ENCODE data around the gene ACTN1. TPM values are rescaled to one million over a fixed set of nuclear protein-coding genes. Genes with fewer than 3 reads are reported as not detected.

The ACTN1 gene
- polyA plus RNA-seq, 1 experiment, result 1,184 TPM

DNA sequence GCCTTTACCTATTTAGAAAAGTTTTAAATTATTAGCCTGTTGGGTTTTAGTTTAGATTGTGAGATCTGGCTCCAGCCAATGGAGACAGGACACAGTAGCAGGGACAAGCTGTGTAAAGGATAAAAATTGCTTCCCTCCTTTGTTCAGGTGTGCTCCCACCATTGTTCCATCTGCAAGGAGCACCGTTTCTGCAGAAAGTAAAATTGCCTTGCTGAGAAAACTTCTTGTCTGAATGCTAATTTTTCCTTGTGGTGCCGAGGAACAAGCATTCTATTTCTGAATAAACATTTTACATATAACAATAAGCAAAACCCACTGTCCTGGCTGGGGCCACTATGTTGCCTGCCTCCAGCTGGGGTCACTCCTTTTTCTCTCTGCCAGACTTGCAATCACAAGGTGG is 113.6 kb downstream of the ACTN1 start:
- no peaks in the 10 kb centered on the region for H3K27me3 ChIP-seq (ENCODE audit: control insufficient read depth, insufficient read depth, low read length)
- 0 out of 2 replicates have a peak, but pooled peaks cover under 1% of the 10 kb centered on the region for H3K36me3 ChIP-seq (ENCODE audit: control insufficient read depth, insufficient read depth, low read length)
- DNase-seq (ENCODE audit: low read depth), result no peak
- H3K4me3 ChIP-seq (ENCODE audit: low read depth, low read length), result no peak overlapping the region
- POLR2A ChIA-PET, result interaction anchor here (0.6 kb wide), 1 partner anchor 103 kb away, joined by 6 read pairs; no protein-coding TSS in a partner anchor
- CTCF ChIA-PET, result interaction anchor here (0.6 to 10.7 kb wide), 2 partner anchors 17 to 240 kb away, joined by 3 to 136 read pairs; no protein-coding TSS in a partner anchor
- TF ChIP-seq, protein P1, sequence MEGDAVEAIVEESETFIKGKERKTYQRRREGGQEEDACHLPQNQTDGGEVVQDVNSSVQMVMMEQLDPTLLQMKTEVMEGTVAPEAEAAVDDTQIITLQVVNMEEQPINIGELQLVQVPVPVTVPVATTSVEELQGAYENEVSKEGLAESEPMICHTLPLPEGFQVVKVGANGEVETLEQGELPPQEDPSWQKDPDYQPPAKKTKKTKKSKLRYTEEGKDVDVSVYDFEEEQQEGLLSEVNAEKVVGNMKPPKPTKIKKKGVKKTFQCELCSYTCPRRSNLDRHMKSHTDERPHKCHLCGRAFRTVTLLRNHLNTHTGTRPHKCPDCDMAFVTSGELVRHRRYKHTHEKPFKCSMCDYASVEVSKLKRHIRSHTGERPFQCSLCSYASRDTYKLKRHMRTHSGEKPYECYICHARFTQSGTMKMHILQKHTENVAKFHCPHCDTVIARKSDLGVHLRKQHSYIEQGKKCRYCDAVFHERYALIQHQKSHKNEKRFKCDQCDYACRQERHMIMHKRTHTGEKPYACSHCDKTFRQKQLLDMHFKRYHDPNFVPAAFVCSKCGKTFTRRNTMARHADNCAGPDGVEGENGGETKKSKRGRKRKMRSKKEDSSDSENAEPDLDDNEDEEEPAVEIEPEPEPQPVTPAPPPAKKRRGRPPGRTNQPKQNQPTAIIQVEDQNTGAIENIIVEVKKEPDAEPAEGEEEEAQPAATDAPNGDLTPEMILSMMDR (IDR thresholded peaks at IDR 0.05; ENCODE audit: insufficient read depth, low read depth, low read length), result no peak

DNA sequence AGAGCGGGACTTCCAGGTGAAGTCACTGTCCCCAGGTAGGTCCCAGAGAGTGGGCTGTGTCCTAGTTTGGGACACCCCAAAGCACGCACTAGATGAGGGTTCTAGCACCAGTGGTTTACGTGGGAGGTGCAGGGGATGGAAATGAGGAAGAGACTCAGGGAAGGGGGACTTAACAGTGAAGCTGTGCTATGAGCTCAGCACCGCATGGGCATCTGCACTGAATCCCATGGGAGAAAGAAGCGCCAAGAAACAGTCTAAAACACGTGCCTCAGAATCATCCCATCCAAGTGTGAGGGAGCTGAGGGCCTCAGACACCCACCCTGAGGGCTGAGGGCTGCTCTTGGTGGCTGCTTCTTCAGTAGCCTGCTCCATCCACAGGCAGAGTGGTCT is 114.7 kb downstream of the ACTN1 start:
- CTCF ChIA-PET, result interaction anchor here (0.6 to 10.7 kb wide), 5 partner anchors 9 to 346 kb away, joined by 3 to 136 read pairs (median 3); no protein-coding TSS in a partner anchor

DNA sequence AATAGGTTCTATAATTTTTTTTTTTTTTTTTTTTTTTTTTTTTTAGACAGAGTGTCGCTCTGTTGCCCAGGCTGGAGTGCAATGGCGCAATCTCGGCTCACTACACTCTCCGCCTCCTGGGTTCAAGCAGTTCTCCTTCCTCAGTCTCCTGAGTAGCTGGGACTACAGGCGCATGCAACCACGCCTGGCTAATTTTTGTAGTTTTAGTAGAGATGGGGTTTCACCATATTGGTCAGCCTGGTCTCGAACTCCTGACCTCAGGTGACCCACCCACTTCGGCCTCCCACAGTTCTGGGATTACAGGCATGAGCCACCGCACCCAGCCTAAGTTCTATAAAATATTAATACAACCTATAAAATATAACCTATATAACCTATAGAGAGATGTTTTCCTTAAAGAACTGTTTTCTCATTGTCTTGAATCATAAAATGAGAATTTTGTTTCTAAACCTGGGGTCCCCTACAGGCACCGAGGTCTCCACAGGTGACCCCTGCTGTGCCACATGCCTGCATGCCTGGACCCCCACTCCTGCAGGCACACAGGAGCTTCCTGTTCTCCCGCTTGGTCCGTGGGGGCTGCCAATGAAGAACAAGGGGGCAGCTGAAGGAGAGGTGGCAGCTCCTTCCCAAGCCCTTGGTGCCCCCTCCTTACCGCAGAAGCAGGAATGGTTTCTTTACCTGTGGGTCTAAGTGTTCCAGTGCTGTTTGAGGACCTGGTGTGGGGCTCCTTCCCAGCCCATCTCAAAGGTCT is 115.3 kb downstream of the ACTN1 start:
- TF ChIP-seq, protein P1 (IDR thresholded peaks at IDR 0.05; ENCODE audit: insufficient read depth, low read depth, low read length), result no peak
- CTCF ChIA-PET, result interaction anchor here (0.6 to 10.7 kb wide), 21 partner anchors 8 to 930 kb away, joined by 3 to 136 read pairs (median 4); no protein-coding TSS in a partner anchor
- POLR2A ChIA-PET, result no interaction called here
- Histone ChIP-seq H3K36me3 (ENCODE audit: control insufficient read depth, insufficient read depth, low read length) (0 out of 2 replicates have a peak, but pooled peaks cover 1% of the 10 kb centered on the region), H3K4me3 (ENCODE audit: low read depth, low read length) (no peak overlapping the region), H3K27me3 (ENCODE audit: control insufficient read depth, insufficient read depth, low read length) (no peaks in the 10 kb centered on the region)
- DNase-seq (ENCODE audit: low read depth), result no peak

More for the DNA sequence above, 114.7 kb downstream of the ACTN1 start:
- Histone ChIP-seq H3K27me3 (ENCODE audit: control insufficient read depth, insufficient read depth, low read length) (no peaks in the 10 kb centered on the region), H3K4me3 (ENCODE audit: low read depth, low read length) (no peak overlapping the region), H3K36me3 (ENCODE audit: control insufficient read depth, insufficient read depth, low read length) (0 out of 2 replicates have a peak, but pooled peaks cover 1% of the 10 kb centered on the region)
- no peak for DNase-seq (ENCODE audit: low read depth)
- TF ChIP-seq, protein P1 (IDR thresholded peaks at IDR 0.05; ENCODE audit: insufficient read depth, low read depth, low read length), result no peak
- POLR2A ChIA-PET, result no interaction called here

DNA sequence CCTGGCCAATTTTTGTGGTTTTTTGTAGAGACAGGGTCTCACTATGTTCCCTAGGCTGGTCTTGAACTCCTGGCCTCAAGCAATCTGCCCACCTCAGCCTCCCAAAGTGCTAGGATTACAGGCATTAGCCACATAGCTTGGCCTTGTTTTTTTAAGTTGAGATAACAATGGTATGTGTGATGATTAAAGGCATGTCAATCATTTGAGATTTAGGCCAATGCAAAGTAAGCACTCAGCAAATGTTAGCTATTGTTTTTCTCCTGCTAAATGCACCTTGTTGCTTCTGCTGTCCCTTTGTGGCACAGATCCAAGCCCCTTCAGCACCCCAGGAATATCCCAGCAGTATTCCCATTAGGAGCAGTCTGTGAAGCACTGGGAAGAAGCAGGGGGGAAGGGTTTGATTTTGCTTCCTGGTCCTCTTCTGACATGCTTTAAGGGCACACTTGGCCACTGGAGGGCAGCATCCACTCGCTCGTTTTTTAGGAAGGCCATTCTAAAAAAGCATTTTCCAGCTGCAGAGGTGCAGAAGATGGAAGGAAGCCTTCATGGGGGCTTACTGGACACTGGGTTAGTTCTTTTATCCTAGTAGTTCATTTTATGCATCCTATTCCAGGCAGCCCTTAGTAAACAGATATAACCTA is 116.0 kb downstream of the ACTN1 start:
- POLR2A ChIA-PET, result no interaction called here
- TF ChIP-seq, protein P1 (IDR thresholded peaks at IDR 0.05; ENCODE audit: insufficient read depth, low read depth, low read length), result peak; percentile 82
- CTCF ChIA-PET, result interaction anchor here (0.6 to 10.7 kb wide), 24 partner anchors 9 to 930 kb away, joined by 3 to 136 read pairs (median 4); no protein-coding TSS in a partner anchor

DNA sequence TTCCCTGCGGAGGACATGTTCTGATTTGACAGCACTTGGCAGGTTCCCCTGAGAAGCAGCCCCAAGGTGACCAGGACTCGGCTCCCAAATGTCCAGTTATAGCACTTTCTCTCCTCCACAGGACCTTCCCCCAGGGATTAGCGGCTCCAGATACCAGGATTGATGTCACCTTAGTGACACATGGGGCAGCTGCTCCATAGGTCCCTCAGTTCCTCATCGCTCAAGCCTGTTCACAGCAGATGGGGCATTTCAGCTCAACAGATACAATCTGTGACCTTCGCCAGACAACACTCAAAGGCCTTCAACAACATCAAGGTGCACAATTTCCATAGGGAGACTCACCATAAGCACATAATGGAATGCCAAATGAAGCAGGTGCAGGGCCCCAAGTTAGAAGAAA is 118.3 kb downstream of the ACTN1 start:
- H3K4me3 ChIP-seq (ENCODE audit: low read depth, low read length), result no peak overlapping the region
- no peak for DNase-seq (ENCODE audit: low read depth)
- CTCF ChIA-PET, result interaction anchor here (0.6 to 10.7 kb wide), 2 partner anchors 245 to 978 kb away, joined by 3 to 136 read pairs; no protein-coding TSS in a partner anchor
- no peaks in the 10 kb centered on the region for H3K27me3 ChIP-seq (ENCODE audit: control insufficient read depth, insufficient read depth, low read length)
- POLR2A ChIA-PET, result interaction anchor here (0.5 kb wide), 1 partner anchor 268 kb away, joined by 3 read pairs; no protein-coding TSS in a partner anchor
- H3K36me3 ChIP-seq (ENCODE audit: control insufficient read depth, insufficient read depth, low read length), result 0 out of 2 replicates have a peak, but pooled peaks cover 1% of the 10 kb centered on the region
- TF ChIP-seq, protein P1 (IDR thresholded peaks at IDR 0.05; ENCODE audit: insufficient read depth, low read depth, low read length), result no peak

More for the DNA sequence above, 116.0 kb downstream of the ACTN1 start:
- Histone ChIP-seq H3K36me3 (ENCODE audit: control insufficient read depth, insufficient read depth, low read length) (0 out of 2 replicates have a peak, but pooled peaks cover 1% of the 10 kb centered on the region), H3K27me3 (ENCODE audit: control insufficient read depth, insufficient read depth, low read length) (no peaks in the 10 kb centered on the region), H3K4me3 (ENCODE audit: low read depth, low read length) (no peak overlapping the region)
- no peak for DNase-seq (ENCODE audit: low read depth)

All from BJ (cell line).